Measurements from ENCODE around the gene C2orf92.
"Not testable (repeated sequence)": the region's sequence is repeated elsewhere in the genome, so short reads cannot be mapped to it uniquely, and the experiment has no call there.

DNA sequence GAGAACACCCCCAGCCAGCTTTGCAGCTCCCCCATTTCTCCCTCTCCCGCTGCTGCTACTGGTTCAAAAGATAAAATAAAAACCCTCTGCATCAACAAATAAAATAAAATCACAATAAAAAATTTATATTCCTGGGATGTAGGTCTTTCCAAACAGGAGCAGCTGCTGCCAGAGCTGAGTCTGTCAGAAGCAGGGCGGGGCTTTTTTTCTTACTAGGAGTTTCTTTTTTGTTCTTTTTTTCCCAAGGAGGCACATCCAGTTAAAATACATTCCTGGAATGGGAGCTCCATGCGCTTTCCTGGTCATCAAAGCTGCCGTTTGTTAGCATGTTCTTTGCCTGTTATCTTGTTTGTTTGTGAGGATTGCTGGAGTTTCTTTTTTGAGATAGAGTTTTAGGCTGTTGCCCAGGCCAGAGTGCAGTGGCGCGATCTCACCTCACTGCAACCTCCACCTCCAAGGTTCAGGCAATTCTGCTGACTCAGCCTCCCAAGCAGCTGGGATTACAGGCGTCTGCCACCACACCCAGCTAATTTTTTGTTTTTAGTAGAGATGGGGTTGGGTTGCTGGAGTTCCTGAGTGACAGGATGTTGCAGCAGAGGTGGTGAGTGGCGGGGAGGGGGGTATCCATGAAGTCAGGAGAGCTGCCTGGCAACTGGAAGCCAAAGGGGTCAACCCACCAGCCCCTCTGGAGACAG lies 44.0 kb upstream of the C2orf92 start:
- TF ChIP-seq, protein P1, sequence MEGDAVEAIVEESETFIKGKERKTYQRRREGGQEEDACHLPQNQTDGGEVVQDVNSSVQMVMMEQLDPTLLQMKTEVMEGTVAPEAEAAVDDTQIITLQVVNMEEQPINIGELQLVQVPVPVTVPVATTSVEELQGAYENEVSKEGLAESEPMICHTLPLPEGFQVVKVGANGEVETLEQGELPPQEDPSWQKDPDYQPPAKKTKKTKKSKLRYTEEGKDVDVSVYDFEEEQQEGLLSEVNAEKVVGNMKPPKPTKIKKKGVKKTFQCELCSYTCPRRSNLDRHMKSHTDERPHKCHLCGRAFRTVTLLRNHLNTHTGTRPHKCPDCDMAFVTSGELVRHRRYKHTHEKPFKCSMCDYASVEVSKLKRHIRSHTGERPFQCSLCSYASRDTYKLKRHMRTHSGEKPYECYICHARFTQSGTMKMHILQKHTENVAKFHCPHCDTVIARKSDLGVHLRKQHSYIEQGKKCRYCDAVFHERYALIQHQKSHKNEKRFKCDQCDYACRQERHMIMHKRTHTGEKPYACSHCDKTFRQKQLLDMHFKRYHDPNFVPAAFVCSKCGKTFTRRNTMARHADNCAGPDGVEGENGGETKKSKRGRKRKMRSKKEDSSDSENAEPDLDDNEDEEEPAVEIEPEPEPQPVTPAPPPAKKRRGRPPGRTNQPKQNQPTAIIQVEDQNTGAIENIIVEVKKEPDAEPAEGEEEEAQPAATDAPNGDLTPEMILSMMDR (IDR thresholded peaks at IDR 0.05; ENCODE audit: borderline replicate concordance, extremely low read depth, low read length, poor library complexity, severe bottlenecking): not testable (repeated sequence)
- TF ChIP-seq EZH2 (IDR thresholded peaks at IDR 0.05; ENCODE audit: borderline replicate concordance, low read depth, low read length, severe bottlenecking): not testable (repeated sequence)

Measured in DND-41 (cell line).